Head of caudate nucleus (tissue), 42 donors: ENCODE results near the gene HHEX.
A peak's percentile ranks its signal among the peaks of the same experiment; 100 is the strongest.
"Not testable (repeated sequence)": the region's sequence is repeated elsewhere in the genome, so short reads cannot be mapped to it uniquely, and the experiment has no call there.

Source experiments
- DNase-seq, 42 donors: peaks; one replicate each; pipeline versions ENCODE4 v3.0.0 to v3.0.0-alpha.2; 2020 to 2021; ENCODE audit warnings: mixed read lengths in 7 of 42
- intact Hi-C: fragments of 100-400 bp; cut with DNase I; formaldehyde crosslinking; loops from one replicate; pipeline ENCODE4 v1.15.0; 2022

Gene HHEX

DNA sequence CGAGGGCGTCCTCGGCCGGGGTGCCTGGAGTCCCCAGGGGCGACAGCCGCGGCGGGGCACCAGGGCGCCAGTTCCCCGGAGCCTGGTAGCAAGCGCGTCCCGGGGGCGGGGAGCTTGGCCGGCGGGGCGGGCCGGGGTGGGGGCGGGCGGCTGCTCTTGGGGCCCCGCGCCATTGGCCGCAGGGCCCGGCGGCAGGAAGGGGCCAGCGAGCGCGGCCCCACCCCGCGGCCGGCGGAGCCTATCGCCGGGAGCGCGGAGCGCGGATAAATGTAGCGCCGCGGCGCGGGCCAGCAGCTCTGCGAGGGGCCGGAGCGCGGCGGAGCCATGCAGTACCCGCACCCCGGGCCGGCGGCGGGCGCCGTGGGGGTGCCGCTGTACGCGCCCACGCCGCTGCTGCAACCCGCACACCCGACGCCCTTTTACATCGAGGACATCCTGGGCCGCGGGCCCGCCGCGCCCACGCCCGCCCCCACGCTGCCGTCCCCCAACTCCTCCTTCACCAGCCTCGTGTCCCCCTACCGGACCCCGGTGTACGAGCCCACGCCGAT lies at the start of gene HHEX:
Gene HHEX (plus strand): TSS at position 293 of the 548 bp plus-strand sequence. CDS start 32 bp downstream, at position 325.
- peak in 17 of 42 donors; percentile 20 to 59 (median 30) for DNase-seq
- intact Hi-C loops = no loop called here

- no peak for DNase-seq
- intact Hi-C loops = no loop called here
Measured at GRCh38 chr10:92640107-92640506, 49.6 kb upstream of the HHEX start.

DNA sequence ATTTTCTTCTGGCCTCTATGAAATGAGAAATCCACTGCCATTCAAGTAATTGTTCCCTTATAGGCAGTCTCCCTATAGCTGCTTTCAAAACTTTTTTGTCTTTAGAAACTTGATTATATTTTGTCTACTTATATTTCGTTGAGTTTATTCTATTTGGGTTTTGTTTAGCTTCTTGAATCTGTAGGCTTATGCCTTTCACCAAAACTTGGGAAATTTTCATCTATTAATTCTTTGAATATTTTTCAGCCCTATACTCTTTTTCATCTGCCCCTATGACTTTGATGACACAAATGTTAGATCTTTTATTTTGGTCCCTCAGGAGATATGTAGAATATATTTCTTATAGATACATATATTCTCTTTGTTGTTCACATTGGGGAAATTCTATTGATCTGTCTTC lies 48.3 kb upstream of the HHEX start:
- intact Hi-C loops = no loop called here
- DNase-seq = no peak

GRCh38 chr10:92644921-92645320 lies 44.8 kb upstream of the HHEX start:
- no peak for DNase-seq
- intact Hi-C loops = no loop called here

DNA sequence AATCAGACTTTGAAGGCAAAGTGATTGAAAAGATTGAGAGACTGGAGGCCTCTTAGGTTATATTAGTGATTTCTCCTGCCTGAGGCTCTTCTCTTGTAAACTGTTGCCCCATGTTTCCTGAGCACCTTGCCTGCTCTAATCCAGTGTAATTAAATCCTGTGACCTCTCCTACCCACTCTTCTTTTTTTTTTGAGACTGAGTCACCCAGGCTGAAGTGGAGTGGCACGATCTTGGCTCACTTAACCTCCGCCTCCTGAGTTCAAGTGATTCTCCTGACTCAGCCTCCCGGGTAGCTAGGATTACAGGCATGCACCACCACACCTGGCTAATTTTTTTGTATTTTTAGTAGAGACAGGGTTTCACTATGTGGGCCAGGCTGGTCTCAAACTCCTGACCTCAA lies 38.9 kb upstream of the HHEX start:
- DNase-seq, intact Hi-C loops: not testable (repeated sequence)

GRCh38 chr10:92655426-92655825 lies 34.3 kb upstream of the HHEX start:
- intact Hi-C loops = no loop called here
- DNase-seq = no peak

- DNase-seq = no peak
- intact Hi-C loops = no loop called here
Measured at GRCh38 chr10:92656266-92656961, 33.3 kb upstream of the HHEX start.

DNA sequence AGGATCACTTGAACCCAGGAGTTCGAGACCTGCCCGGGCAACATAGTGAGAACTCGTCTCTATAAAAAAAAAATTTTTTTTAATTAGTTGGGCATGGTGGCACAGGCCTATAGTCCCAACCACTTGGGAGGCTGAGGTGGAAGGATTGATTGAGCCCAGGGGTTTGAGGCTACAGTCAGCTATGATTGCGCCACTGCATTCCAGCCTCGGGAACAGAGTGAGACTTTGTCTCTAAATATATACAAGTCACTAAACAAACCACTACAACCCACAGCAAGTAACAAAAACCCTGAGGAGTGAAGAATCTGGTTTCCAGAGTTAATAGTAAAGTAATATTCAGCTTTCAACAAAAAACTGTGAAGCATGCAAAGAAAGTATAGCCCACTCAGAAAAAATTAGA lies 32.7 kb upstream of the HHEX start:
- no peak for DNase-seq
- intact Hi-C loops = no loop called here

- DNase-seq = no peak
- intact Hi-C loops = no loop called here
Measured at GRCh38 chr10:92662848-92663247, 26.9 kb upstream of the HHEX start.

DNA sequence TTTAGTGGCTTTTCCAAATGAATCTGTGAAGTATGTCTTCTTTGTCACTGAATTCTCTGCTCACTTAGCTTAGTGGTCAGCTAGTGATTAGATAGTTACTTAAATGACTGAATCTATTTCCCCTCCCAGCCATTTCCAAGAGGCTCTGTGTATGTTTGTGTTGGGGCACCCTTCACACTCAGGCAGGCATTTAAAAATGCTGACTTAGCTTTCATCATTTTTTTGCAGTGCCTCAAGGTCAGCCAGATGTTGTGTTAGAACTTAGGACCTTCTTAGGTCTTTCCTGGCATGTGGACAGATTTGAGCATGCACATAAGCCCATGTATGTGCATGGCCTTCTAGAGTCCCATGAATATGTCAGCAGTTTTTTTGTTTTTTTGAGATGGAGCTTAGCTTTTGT lies 25.4 kb upstream of the HHEX start:
- intact Hi-C loops = no loop called here

GRCh38 chr10:92667078-92667477 lies 22.7 kb upstream of the HHEX start:
- no peak for DNase-seq
- intact Hi-C loops = no loop called here

More for the DNA sequence above, 25.4 kb upstream of the HHEX start:
- DNase-seq = no peak

DNA sequence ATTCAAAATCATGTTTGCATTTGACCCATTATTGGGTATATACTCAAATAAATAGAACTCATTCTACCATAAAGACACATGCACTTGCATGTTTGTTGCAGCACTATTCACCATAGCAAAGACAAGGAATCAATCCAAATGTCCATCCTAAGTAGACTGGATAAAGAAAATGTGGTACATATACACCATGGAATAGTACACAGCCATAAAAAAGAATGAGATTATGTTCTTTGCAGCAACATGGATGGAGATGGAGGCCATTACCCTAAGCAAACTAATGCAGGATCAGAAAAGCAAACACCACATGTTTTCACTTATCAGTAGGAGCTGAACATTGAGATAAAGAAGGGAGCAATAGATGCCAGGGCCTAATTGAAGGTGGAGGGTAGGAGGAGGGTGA lies 12.0 kb upstream of the HHEX start:
- DNase-seq = no peak
- intact Hi-C loops = no loop called here

- DNase-seq = no peak
- intact Hi-C loops = no loop called here
Measured at GRCh38 chr10:92678206-92678605, 11.5 kb upstream of the HHEX start.

DNA sequence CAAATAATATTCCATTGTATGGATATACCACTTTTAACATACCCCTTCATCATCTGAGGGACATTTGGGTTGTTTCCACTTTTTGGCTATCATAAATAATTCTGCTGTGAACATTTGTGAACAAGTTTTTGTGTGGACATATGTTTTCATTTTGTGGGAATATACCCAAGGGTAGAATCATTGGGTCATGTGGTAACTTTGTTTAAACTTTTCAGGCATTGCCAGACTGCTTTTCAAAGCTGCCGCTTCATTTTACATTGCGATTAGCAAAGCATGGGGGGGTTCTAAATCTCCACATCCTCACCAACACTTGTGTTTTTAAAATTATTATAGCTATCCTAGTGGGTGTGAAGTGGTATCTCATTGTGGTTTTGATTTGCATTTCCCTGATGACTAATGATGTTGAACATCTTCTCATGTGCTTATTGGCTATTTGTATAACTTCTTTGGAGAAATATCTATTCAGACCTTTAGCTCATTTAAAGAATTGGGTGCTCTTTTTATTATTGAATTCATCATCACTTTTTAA lies 8.4 kb upstream of the HHEX start:
- intact Hi-C loops = no loop called here
- DNase-seq = no peak

DNA sequence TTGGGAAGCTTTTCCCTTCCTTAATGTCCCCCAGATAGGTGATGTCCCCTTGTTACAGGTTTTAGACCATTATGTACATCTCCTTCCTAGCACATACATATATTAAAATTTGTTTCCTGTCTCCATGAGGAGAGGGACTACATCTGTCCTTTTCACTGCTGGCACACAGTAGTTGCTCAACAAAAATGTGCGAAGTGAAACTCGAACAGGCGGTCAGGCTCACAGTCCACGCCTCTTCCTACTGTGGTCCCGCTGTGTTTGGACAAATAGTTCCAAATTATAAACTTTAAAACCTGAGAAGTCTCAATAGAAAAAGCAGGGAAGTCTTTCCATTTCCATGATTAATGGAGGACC lies 1.2 kb upstream of the HHEX start:
- DNase-seq = no peak
- intact Hi-C loops = no loop called here

GRCh38 chr10:92688927-92689662 lies 660 bp upstream of the HHEX start:
- intact Hi-C loops = no loop called here
- DNase-seq = peak in 2 of 42 donors; percentile 5 to 14

GRCh38 chr10:92690211-92690914 lies 608 bp downstream of the HHEX start:
- DNase-seq = peak in 2 of 42 donors; percentile 15 to 31
- intact Hi-C loops = no loop called here

DNA sequence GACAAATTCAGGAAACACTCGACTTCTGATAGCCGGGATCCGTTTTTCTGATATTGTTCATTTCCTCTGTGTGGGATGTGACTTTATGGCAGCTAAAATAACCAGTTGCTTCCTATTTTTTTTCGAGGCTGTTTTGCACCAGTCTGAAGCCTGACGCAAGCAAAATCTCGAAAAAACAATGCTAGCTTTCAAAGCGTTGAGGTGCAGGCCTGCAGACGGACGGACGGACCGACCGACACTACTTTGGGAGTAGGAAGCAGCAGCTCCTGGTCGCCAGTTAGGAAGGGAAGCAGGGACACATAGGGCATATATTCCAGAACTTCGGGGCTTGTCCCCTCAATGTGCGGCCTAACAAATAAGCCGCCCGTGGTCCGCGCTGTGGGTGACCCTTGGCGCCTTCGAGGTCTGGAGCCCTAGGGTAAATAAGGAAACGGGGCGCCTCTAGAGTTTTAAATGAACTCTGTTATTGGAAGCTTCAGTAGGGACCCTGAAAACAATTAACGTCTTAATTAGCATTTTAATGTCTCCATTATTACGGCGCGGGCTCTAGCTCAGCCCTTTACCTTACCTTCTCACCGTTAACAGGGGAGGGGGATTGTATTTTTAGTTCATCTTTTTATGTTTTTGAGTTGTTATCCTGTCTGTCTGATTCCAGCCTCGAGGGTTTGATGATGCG lies 1.3 kb downstream of the HHEX start:
- peak in 1 of 42 donors; percentile 10 for DNase-seq
- intact Hi-C loops = no loop called here

DNA sequence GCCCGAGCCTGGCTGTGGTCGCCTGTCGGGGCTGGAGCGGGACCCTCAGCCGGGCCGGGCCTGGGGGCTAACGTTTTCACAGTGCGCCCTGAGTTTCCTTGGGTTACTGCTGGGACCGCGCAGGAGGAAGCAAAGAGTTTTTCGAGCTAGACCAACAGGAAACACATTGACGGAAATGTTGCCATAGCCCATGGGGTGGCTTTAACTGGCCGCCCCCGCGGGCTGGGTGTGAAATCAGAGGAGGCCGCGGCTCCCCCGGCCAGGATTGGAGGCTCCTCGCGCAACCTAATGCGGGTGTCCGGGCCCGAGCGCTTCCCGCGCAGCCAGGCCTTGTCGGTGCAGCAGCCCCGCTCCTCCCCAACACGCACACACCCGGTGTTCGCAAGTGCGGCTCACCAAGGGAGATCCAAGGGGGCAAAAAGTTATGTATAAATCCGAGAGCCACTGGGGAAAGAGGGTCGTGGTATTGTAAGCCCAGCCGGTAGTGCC lies 1.9 kb downstream of the HHEX start:
- intact Hi-C loops = no loop called here
- peak in 27 of 42 donors; percentile 16 to 57 (median 36) for DNase-seq
